ENCODE measurements around the gene CRTC2.

The CRTC2 gene

DNA sequence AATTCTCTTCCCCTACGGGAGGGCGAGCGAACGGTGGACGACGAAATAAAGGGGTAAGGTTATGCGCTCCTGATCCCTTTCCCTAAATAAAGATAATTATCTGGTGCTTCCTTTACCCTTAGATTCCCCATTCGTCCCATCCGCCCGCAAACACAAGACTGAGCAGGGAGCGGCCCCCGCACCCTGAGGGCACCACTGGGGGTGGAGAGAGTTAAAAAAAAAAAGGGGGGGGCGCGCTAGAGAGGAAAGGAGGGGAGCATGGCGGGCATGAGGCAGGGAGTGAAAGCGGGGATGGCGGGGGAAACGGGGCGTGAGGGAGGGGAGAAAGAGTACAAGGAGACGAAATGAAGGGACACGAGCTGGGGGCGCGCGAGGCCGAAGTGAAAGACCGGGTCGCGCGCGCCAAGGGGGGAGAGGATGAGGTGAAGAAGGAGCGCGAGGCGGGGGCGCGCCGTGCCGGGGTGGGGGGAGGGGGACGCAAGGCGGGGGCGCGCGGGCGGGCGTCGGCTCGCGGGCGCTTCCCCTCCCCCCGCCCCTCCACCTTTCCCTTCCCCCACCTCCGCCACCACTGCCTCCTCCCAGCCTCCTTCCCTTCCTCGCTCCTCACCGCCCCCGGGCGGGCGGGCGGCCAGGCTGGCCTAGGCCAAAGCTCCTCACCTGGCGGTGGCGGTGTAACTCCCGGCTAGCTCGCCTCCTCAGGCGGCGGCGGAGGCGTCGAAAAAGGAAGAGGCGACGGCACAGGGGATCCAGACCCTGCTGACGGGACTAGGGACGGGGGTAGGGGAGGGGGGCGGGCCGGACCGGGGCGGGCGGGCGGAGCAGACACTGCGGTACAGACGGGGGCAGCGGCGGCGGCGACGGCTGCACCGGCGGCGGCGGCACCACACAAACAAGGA lies 36.1 kb downstream of the CRTC2 start:
- Histone ChIP-seq H3K9ac (ENCODE audit: low read length) (peak overlapping the region; percentile 87), H3F3A (ENCODE audit: insufficient read depth, low read length) (no peaks in the 10 kb centered on the region), H3K9me2 (ENCODE audit: low read depth, low read length) (no peaks in the 10 kb centered on the region), H3K4me3 (ENCODE audit: low read depth, low read length, poor library complexity, severe bottlenecking) (peak overlapping the region; percentile 83), H3K36me3 (ENCODE audit: insufficient read depth, low read length) (peaks cover 28% of the 10 kb centered on the region; the same call in 1 of the 2 replicates), H3K79me2 (ENCODE audit: insufficient read depth, low read length) (peaks cover 49% of the 10 kb centered on the region), H4K20me1 (ENCODE audit: insufficient read depth, low read length) (peaks cover 3% of the 10 kb centered on the region; the same call in 1 of the 2 replicates), H3K9me3 (ENCODE audit: low read length) (no peaks in the 10 kb centered on the region), H3K27ac (ENCODE audit: low read depth, low read length, poor library complexity, severe bottlenecking) (peak overlapping the region; percentile 70), H3K4me1 (ENCODE audit: insufficient read depth, low read length, severe bottlenecking) (peaks cover 34% of the 10 kb centered on the region), H3K27me3 (ENCODE audit: insufficient read depth, low read length) (no peaks in the 10 kb centered on the region), H3K4me2 (ENCODE audit: low read length) (peak overlapping the region; percentile 95), H2AFZ (ENCODE audit: low read length) (no peak overlapping the region)
- no peak for TF ChIP-seq EZH2 (IDR thresholded peaks at IDR 0.05; ENCODE audit: borderline replicate concordance, low read length)
- TF ChIP-seq, protein P1, sequence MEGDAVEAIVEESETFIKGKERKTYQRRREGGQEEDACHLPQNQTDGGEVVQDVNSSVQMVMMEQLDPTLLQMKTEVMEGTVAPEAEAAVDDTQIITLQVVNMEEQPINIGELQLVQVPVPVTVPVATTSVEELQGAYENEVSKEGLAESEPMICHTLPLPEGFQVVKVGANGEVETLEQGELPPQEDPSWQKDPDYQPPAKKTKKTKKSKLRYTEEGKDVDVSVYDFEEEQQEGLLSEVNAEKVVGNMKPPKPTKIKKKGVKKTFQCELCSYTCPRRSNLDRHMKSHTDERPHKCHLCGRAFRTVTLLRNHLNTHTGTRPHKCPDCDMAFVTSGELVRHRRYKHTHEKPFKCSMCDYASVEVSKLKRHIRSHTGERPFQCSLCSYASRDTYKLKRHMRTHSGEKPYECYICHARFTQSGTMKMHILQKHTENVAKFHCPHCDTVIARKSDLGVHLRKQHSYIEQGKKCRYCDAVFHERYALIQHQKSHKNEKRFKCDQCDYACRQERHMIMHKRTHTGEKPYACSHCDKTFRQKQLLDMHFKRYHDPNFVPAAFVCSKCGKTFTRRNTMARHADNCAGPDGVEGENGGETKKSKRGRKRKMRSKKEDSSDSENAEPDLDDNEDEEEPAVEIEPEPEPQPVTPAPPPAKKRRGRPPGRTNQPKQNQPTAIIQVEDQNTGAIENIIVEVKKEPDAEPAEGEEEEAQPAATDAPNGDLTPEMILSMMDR (IDR thresholded peaks at IDR 0.05; ENCODE audit: low read length) = peak; percentile 36; the same call in 1 of the 2 replicates

DNA sequence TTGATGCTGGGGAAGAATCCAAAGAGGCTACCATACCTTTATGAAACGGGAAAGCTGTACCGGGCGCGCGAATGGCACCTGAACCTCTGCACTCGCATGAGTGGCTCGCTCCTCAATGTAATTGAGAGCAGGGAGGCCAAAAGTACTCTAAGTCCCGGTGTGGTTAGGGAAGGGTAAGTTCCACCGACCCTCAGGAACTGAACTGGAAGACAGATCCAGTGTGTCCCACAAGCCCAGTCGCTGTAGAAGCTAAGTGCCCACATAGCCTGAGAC lies 36.7 kb downstream of the CRTC2 start:
- no peak for TF ChIP-seq EZH2 (IDR thresholded peaks at IDR 0.05; ENCODE audit: borderline replicate concordance, low read length)
- TF ChIP-seq, protein P1 (IDR thresholded peaks at IDR 0.05; ENCODE audit: low read length) = no peak
- Histone ChIP-seq H3K36me3 (ENCODE audit: insufficient read depth, low read length) (peaks cover 28% of the 10 kb centered on the region; the same call in 1 of the 2 replicates), H3K4me1 (ENCODE audit: insufficient read depth, low read length, severe bottlenecking) (peaks cover 34% of the 10 kb centered on the region), H3K4me2 (ENCODE audit: low read length) (peak overlapping the region; percentile 95), H3K4me3 (ENCODE audit: low read depth, low read length, poor library complexity, severe bottlenecking) (peak overlapping the region; percentile 83), H3K9ac (ENCODE audit: low read length) (peak overlapping the region; percentile 87), H3K27ac (ENCODE audit: low read depth, low read length, poor library complexity, severe bottlenecking) (peak overlapping the region; percentile 70), H3K79me2 (ENCODE audit: insufficient read depth, low read length) (peaks cover 54% of the 10 kb centered on the region), H3K27me3 (ENCODE audit: insufficient read depth, low read length) (no peaks in the 10 kb centered on the region), H3K9me3 (ENCODE audit: low read length) (no peaks in the 10 kb centered on the region), H3K9me2 (ENCODE audit: low read depth, low read length) (no peaks in the 10 kb centered on the region), H2AFZ (ENCODE audit: low read length) (no peak overlapping the region), H3F3A (ENCODE audit: insufficient read depth, low read length) (no peaks in the 10 kb centered on the region), H4K20me1 (ENCODE audit: insufficient read depth, low read length) (peaks cover 3% of the 10 kb centered on the region; the same call in 1 of the 2 replicates)

DNA sequence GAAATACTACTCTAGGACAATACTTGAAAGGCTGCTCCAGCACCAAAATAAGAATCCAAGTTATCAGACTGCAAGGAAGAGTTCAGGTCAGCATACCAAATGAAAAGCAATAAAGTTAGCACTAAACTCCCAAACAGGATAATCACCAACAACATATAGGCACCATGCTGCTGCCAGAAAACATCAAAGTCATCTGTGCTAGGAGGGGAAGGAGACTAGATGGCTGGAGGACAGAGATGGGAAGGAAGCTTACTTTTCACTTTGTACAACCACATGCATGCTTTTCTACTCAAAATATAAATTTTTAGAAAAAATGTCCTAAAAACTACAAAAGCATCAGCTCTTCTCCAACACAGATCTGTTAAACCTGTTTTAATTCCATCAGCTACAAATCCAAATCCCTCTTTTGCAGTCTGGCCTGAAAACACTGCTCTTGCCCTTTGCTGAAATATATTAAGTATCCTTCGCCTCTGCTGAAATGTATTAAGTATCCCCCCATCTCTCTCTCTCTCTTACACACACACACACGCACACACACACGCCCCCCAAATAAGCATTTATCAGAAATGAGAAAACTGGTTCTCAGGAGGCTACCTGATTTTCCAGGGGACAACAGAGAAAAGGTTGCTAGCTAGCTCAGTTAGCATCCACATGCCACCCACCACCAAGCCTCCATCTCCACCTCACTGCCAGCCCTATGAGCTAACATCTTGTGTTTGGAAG lies 37.2 kb downstream of the CRTC2 start:
- Histone ChIP-seq H3K27me3 (ENCODE audit: insufficient read depth, low read length) (no peaks in the 10 kb centered on the region), H3K36me3 (ENCODE audit: insufficient read depth, low read length) (peaks cover 29% of the 10 kb centered on the region), H3K4me3 (ENCODE audit: low read depth, low read length, poor library complexity, severe bottlenecking) (peak overlapping the region; percentile 83), H3K79me2 (ENCODE audit: insufficient read depth, low read length) (peaks cover 59% of the 10 kb centered on the region), H3K9me2 (ENCODE audit: low read depth, low read length) (no peaks in the 10 kb centered on the region), H2AFZ (ENCODE audit: low read length) (no peak overlapping the region), H3K4me2 (ENCODE audit: low read length) (peak overlapping the region; percentile 95), H3F3A (ENCODE audit: insufficient read depth, low read length) (no peaks in the 10 kb centered on the region), H3K4me1 (ENCODE audit: insufficient read depth, low read length, severe bottlenecking) (peaks cover 34% of the 10 kb centered on the region), H3K9ac (ENCODE audit: low read length) (peak overlapping the region; percentile 87), H3K9me3 (ENCODE audit: low read length) (no peaks in the 10 kb centered on the region), H3K27ac (ENCODE audit: low read depth, low read length, poor library complexity, severe bottlenecking) (peak overlapping the region; percentile 70), H4K20me1 (ENCODE audit: insufficient read depth, low read length) (peaks cover 3% of the 10 kb centered on the region; the same call in 1 of the 2 replicates)
- TF ChIP-seq EZH2 (IDR thresholded peaks at IDR 0.05; ENCODE audit: borderline replicate concordance, low read length) = no peak
- TF ChIP-seq, protein P1 (IDR thresholded peaks at IDR 0.05; ENCODE audit: low read length) = no peak
